Retinal pigment epithelial cell (primary cell): ENCODE results near the gene EIF4E1B.

Experiments
- DNase-seq: peaks from one replicate; pipeline ENCODE4 v3.0.0-alpha.2; 2010; ENCODE audit warnings: low read depth
- H3K4me3 ChIP-seq: 2 replicates; pipeline ENCODE4 v1.5.1; 2011; ENCODE audit warnings: mild to moderate bottlenecking, low read length, control low read depth, moderate library complexity
- CTCF ChIP-seq: conservative IDR thresholded peaks from 2 replicates; pipeline ENCODE4 v1.5.1; 2011; ENCODE audit warnings: low read depth, low read length, control low read depth, inconsistent platforms

The EIF4E1B gene

GRCh38 chr5:176636426-176636825 is 6.0 kb downstream of the EIF4E1B start:
- DNase-seq = no peak
- no peak overlapping the region for H3K4me3 ChIP-seq
- no peak for TF ChIP-seq CTCF

- no peak overlapping the region for H3K4me3 ChIP-seq
- no peak for DNase-seq
- no peak for TF ChIP-seq CTCF
These were observed 7.1 kb downstream of the EIF4E1B start for GRCh38 chr5:176637556-176637955.

DNA sequence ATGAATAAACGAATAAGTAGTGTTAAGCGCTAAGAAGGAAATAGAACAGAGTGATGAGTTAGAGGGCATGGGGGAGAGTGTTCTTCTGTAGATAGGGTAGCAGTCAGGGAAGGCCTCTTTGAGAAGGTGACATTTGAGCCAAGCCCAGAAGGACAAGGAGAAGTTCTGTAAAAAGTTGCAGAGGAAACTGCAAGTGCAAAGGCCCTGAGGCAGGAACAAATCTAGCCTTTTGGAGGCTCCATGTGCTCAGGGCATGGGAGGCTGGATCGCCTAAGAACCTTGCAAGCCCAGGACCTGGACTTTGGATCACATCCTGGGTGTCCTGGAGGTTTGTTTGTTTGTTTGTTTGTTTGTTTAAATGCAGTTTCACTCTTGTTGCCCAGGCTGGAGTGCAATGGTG is 8.0 kb downstream of the EIF4E1B start:
- no peak for DNase-seq
- no peak for TF ChIP-seq CTCF
- H3K4me3 ChIP-seq = no peak overlapping the region

DNA sequence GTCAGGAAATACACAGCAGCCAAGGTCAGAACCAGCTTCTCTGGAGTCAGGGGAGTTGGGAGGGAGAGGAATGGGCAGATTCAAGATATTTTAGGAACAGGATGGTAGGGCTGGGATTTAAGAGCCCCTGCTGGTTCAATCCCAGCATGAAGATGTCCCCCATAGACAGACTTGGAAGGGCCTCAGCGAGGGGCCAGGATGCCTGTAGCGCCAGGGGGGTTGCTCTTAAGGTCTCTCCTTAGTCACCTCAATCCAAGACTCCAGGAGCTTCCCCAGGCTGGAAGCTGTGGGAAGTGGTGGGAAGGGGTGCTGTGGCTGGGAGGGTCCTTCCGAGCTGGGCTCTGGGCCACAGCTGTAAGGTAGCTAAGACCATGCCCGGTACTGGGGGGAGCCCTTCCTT is 8.7 kb downstream of the EIF4E1B start:
- no peak overlapping the region for H3K4me3 ChIP-seq
- no peak for TF ChIP-seq CTCF
- DNase-seq = no peak

GRCh38 chr5:176639981-176640380 is 9.5 kb downstream of the EIF4E1B start:
- H3K4me3 ChIP-seq = no peak overlapping the region
- TF ChIP-seq CTCF = no peak
- no peak for DNase-seq

GRCh38 chr5:176640616-176641015 is 10.1 kb downstream of the EIF4E1B start:
- DNase-seq = no peak
- no peak for TF ChIP-seq CTCF

GRCh38 chr5:176642675-176643490 is 12.4 kb downstream of the EIF4E1B start:
- no peak for DNase-seq
- no peak for TF ChIP-seq CTCF
- H3K4me3 ChIP-seq = no peak overlapping the region

More at GRCh38 chr5:176640616-176641015, 10.1 kb downstream of the EIF4E1B start:
- H3K4me3 ChIP-seq = no peak overlapping the region
